SIG-M5 treated with dmso at 0.1 percent for 504 hours (cell line): ENCODE data around the gene RIPOR2.

Experiments
- DNase-seq: peaks from one replicate; lab custom pipeline; 2025; ENCODE audit not compliant: unreplicated experiment; lab: John Stamatoyannopoulos, UW

The RIPOR2 gene

GRCh38 chr6:24935366-24936152 lies at the start of gene RIPOR2:
Gene RIPOR2 (minus strand): TSS chr6:24935960. CDS start chr6:24935898, 62 bp downstream.
- peak; percentile 64 for DNase-seq

GRCh38 chr6:24985323-24985722 lies 49.6 kb upstream of the RIPOR2 start:
- no peak for DNase-seq

DNA sequence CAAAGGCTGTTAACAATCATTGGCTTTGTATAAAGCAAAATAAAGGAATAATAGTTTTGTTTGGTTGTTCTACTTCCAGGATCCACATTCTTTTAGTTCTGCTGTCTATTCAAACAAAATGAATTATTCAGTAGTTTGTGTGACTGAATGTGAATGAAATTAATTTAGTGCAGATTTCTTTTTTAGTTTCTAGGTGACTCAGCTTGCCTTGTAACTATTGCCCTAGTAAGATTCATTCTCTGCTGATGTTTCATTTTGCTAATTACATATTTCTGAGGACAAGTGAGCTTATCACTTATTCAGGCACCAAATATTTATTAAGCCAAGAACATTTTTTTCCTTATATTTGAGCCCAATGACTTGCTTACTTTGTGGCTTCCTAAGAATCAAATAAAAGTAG lies 46.5 kb upstream of the RIPOR2 start:
- DNase-seq, result no peak

GRCh38 chr6:24981386-24981760 lies 45.6 kb upstream of the RIPOR2 start:
- no peak for DNase-seq

- DNase-seq, result no peak
Observed at GRCh38 chr6:24980507-24981385, 45.0 kb upstream of the RIPOR2 start.

GRCh38 chr6:24979176-24979575 lies 43.4 kb upstream of the RIPOR2 start:
- no peak for DNase-seq

- DNase-seq, result no peak
Observed at GRCh38 chr6:24974182-24975171, 38.7 kb upstream of the RIPOR2 start.

DNA sequence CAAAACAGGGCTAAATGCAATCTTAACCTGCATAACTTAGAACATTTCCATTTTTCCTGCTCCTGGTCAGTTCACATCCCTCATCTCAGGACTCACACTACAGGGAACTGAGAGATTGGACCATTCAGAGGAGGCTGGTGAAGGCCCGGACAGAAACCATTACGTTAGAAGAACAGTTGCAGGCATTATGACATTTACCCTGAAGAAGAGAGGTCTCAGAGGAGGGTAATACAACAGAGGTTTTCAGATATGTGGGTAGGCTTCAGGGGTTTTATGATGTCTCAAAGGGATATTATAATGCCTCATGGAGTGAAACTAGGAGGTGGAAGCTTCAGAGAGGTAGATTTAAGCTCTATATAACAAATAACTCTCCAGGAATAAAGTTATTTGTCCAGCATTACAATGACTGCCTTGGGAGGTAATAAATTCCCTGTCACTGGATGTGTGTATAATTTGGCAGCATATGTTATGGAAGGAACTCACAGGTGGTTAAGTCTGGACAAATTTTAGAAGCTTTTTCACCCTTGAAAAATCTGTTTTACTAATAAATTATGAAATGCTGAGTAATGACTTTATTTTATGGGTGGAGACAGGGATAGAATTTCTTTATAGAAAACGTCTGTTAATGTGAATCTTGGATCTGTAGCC lies 36.7 kb upstream of the RIPOR2 start:
- DNase-seq, result no peak

DNA sequence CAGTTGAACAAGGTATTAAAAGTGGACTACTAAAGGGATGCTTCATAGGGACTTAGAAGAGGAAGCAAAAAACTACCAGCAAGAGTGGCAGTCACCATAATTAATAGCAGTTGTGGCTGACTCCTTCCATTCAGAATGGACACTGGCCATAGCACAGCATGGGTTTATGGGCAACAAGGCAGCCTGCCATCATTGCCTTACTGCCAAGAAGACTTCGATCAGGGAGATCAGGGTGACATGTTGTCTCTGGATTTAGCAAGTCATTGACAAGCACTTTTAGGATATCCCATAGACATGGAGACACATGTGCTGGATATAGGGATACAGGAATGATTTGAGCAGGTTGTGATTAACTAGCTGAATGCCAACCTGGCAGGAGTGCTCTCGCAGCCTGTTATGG lies 35.3 kb upstream of the RIPOR2 start:
- no peak for DNase-seq

GRCh38 chr6:24969343-24969860 lies 33.6 kb upstream of the RIPOR2 start:
- DNase-seq, result no peak

- DNase-seq, result no peak
Observed at GRCh38 chr6:24968783-24969182, 33.0 kb upstream of the RIPOR2 start.

- no peak for DNase-seq
Observed at GRCh38 chr6:24967211-24967610, 31.5 kb upstream of the RIPOR2 start.

GRCh38 chr6:24966381-24966780 lies 30.6 kb upstream of the RIPOR2 start:
- DNase-seq, result no peak

DNA sequence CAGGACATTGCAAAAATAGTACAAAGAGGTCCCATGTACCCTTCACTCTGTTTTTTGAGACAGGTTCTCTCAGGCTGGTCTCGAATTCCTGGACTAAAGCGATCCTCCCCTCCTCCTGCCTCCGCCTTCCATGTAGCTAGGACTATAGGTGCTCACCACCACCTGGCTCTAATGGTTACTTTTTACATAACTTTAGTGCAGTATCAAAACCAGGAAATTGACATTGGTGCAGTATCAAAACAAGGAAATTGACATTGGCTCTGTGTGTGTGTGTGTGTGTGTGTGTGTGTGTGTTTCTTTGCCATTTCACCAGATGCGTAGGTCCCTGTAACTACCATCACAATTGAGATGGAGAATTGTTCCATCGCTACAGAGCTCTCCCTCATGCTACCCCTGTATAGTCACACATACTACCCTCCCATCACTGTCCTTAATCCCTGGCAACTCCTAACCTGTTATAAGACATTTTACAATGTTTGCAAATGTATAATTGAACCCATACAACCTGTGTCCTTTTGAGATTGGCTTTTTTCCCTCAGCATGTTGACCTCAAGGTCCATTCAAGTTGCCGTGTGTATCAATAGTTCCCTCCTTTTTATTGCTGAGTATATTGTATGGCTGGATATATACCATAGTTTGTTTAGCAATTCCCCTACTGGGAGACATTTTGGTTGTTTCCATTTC lies 28.3 kb upstream of the RIPOR2 start:
- no peak for DNase-seq

- no peak for DNase-seq
Observed at GRCh38 chr6:24963339-24963738, 27.6 kb upstream of the RIPOR2 start.

- no peak for DNase-seq
Observed at GRCh38 chr6:24961852-24962251, 26.1 kb upstream of the RIPOR2 start.

DNA sequence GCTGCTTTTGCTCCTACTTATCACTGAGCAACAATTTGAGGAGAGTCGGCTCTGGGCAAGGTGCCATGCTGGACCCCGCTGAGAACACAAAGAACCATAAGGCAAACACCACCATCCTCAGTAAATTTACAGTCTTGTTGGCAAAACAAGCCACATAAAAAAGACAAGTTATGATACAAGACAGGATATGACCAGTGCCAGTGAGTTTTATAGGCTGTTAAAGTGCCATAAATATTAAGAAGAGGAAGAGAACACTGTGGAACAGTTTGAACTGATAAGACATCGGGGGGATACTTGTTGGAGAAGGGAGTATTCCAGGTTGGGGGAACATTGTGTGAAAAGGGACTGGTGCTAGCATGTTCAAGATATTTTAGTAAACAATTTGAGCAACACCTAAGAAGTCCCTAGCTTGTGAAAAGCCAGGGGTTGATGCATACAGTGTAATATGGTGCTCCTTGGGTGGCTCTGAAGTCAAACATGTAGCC lies 25.3 kb upstream of the RIPOR2 start:
- no peak for DNase-seq

- DNase-seq, result peak; percentile 22
Observed at GRCh38 chr6:24959319-24959718, 23.6 kb upstream of the RIPOR2 start.

GRCh38 chr6:24957199-24957598 lies 21.4 kb upstream of the RIPOR2 start:
- DNase-seq, result peak; percentile 16

GRCh38 chr6:24953726-24954125 lies 18.0 kb upstream of the RIPOR2 start:
- no peak for DNase-seq
